Globus pallidus (tissue), 1 donor: Measurements from ENCODE around the gene KCNJ8.
"Not testable (repeated sequence)": the region's sequence is repeated elsewhere in the genome, so short reads cannot be mapped to it uniquely, and the experiment has no call there.

Experiments
- DNase-seq: peaks from one replicate; pipeline ENCODE4 v3.0.0-alpha.2; 2015; ENCODE audit warnings: low spot score

The KCNJ8 gene

DNA sequence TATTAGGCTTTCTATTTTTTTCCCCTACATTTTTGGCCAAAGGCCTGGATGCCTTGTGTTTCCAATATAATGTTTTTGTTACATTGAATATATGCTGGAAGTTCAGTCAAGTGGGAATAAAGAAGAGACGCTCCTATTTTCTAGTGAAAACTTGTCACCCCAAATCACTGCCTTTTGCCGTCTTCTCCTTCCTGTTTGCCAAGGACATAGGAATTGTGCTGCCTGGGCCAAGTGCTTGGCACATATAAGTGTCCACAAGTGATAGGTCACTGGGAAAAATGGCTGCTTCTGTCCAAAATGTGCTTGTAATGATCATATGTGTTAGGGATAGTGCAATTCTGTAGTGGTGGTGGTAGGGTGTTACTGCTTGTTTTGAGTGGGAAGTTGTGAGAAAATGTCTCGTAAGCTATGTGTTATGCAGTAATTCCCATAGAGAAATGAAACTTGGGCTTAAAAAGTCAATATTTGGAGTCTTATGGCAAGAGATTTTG, 11.6 kb upstream of the KCNJ8 start:
- no peak for DNase-seq

DNA sequence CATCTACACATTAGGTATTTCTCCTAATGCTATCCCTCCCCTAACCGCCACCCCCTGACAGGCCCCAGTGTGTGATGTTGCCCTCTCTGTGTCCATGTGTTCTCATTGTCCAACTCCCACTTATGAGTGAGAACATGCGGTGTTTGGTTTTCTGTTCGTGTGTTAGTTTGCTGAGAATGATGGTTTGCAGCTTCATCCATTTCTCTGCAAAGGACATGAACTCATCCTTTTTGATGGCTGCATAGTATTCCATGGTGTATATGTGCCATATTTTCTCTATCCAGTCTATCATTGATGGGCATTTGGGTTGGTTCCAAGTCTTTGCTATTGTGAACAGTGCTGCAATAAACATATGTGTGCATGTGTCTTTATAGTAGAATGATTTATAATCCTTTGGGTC, 8.2 kb upstream of the KCNJ8 start:
- DNase-seq: not testable (repeated sequence)

- DNase-seq: no peak
Measured at GRCh38 chr12:21780786-21781185, 6.3 kb upstream of the KCNJ8 start.

GRCh38 chr12:21776175-21776574, 1.7 kb upstream of the KCNJ8 start:
- no peak for DNase-seq

DNA sequence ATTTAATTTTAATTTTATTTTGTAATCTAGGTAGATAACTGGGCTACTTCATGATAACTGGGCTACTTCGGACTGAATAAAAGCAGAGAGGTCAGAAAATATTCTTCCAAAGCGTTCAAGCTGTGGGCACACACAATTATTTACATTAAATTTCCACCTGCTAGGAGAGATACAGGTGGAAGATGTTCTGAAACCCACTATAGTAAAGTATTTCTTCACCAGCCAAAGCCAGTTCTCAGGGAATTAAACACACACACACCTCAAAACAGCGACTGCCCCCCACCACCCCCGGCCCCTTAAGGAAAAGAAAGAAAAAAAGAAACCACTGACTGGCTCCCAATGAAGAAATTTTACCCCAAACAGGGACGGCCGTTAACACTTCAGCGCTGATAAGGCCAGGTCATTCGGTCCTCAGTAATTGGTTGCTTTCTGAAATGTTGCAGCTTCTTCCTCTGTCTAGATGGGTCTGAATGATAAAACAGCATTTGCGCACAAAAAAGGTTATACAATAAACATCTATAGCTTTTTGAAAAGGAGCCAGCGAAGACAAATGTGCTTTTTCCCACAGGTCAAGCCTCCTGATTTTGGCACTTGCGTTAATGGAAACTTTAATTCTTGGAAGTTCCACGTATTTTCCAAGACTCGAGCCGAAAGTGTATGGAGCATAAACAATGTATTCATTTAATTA, 771 bp upstream of the KCNJ8 start:
- no peak for DNase-seq

- DNase-seq: no peak
Measured at GRCh38 chr12:21773806-21774205, 700 bp downstream of the KCNJ8 start.

DNA sequence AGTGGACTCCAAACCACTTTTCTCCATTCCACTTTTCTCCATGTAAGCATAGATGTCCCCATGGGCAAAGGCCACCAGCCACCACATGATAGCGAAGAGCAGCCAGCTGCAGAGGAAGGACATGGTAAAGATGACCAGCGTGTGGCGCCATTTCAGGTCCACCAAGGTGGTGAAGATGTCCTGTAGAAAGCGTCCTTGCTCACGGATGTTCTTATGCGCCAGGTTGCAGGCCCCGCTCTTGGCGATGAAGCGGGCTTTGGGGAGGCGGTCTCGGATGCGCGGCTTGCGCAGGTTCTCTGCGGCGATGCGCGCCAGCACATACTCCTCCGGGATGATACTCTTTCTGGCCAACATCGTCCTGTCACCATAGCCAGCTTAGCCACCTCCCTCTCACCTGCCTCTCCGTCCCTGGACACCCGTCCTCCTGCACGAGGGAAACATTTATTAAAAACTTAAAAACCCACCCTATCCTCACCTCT, 1.2 kb downstream of the KCNJ8 start:
- no peak for DNase-seq

DNA sequence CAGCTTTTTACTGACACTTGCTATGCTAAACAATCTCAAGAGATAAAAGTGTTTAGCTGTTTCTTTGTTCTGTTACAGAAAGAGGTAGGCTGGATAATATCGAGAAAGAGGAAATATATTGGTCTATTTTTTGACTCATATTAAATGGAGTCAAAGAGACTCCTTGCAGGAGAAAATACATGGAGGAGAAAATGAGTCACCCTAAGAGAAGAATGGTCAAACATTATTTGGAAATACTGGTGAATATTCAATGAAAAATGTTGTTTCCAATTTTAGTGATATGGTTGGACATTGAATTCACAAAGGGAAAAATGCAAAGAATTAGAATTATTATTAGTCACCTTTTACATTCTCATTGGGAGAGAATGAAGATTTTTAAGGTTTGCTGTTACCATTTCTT, 3.2 kb downstream of the KCNJ8 start:
- no peak for DNase-seq

DNA sequence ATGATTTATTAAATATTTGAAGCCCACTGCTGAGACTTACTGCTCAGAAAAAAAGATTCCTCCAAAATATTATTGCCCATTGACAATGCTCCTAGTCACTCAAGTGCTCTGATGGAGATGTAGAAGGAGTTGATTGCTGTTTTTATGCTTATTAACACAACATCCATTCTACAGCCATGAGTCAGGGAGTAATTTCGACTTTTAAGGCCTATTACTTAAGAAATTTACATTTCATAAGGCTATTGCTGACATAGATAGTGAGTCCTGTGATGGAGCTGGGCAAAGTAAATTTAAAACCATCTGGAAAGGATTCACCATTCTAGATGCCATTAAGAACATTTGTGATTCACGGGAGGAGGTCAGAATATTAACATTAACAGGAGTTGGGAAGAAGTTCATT, 5.2 kb downstream of the KCNJ8 start:
- DNase-seq: no peak

- DNase-seq: no peak
Measured at GRCh38 chr12:21766403-21766802, 8.1 kb downstream of the KCNJ8 start.

GRCh38 chr12:21764950-21765349, 9.6 kb downstream of the KCNJ8 start:
- DNase-seq: no peak

DNA sequence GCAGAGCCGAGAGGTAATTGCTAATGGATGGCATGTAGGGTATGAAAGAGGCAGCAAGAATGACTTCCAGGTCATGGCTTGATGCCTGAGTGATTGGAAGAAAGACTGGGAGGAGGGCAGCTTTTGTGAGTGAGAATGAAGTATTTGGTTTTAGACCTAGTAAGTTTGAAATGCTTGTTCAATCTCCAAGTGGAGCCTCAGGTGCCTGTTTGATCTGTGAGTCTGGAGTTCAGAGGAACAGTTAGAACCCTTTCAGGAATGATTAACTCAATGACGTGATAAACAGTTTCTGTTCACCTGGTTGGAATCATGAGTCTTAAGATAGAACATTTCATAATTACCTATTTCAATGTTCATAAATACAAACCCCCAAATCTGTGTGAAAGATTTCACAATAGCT, 10.4 kb downstream of the KCNJ8 start:
- no peak for DNase-seq

DNA sequence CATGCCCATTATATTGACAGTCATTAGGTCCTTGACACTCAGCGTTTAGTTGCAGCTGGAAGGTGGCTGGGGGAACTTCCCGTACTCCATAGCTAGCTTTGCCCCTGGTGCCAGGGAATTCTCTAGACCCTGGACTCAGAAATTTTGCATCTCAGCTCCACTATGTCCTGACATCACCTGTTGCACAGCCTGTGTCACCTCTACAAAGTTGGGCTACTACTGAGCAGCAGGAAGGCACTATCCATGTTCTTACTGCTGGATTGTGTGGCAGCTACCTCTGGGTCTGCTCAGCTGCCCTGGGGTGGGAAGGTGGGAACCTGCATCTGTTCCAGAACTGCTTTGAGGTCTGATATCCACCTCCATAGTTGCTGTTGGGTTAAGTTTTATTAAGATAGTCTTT, 11.0 kb downstream of the KCNJ8 start:
- DNase-seq: no peak

GRCh38 chr12:21759737-21760136, 14.8 kb downstream of the KCNJ8 start:
- DNase-seq: no peak

- DNase-seq: no peak
Measured at GRCh38 chr12:21757735-21758134, 16.8 kb downstream of the KCNJ8 start.

DNA sequence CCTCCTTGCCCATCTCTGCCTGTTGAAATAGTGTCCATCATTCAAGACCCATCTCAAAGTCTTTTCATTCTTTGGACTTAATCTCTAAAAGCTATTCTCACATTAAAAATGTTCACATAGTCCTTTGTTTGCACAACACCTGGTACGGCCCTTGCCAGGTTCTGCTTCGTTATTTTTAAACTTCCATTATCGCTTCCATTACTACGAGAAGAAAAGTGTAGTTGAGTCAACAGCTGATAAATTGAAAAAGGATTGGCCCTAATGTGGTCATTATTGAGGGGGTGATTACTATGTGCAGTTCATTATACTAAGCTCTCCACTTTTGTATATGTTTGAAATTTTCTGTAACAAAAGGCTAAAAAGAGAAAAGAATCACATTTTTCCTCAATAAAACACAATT, 17.8 kb downstream of the KCNJ8 start:
- DNase-seq: no peak

DNA sequence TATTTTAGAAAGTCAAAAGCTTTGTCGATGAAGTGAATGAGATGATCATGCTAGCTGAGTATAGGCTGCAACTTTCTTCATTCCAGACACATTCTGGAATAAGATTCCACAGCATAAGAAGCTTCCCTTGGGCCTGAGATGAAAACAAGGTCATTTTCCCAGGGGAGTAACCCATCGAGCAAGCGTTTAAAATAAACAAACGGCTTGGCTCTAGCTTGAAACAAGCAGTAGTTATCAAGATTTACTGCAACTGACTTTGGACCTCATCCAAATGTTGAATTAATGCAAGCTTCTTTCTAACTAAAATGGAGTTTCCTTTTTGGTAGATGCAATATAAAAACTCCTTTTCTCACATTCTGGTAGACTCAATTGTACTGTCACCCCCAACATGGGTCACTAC, 23.0 kb downstream of the KCNJ8 start:
- no peak for DNase-seq

DNA sequence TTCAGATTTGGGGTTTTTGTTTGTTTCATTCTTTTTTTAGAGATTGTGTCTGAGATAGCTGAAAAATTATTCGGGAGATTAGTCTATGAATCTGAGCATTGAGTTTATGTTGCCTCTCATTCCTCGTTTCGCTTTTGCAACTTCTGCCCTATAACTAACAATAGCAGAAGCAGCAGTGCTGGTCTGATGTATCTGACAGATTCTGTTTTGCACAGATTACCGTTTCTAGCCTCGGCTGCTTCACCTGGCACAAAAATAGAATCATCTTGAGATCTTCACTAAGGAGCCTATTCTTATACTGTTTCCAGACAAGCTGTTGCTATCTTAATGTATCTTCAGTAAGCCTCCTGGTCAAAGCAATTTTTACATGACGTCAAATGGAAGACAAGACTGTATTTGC, 29.2 kb downstream of the KCNJ8 start:
- DNase-seq: no peak

- DNase-seq: no peak
Measured at GRCh38 chr12:21731144-21731543, 43.4 kb downstream of the KCNJ8 start.

- no peak for DNase-seq
Measured at GRCh38 chr12:21725731-21726130, 48.8 kb downstream of the KCNJ8 start.

DNA sequence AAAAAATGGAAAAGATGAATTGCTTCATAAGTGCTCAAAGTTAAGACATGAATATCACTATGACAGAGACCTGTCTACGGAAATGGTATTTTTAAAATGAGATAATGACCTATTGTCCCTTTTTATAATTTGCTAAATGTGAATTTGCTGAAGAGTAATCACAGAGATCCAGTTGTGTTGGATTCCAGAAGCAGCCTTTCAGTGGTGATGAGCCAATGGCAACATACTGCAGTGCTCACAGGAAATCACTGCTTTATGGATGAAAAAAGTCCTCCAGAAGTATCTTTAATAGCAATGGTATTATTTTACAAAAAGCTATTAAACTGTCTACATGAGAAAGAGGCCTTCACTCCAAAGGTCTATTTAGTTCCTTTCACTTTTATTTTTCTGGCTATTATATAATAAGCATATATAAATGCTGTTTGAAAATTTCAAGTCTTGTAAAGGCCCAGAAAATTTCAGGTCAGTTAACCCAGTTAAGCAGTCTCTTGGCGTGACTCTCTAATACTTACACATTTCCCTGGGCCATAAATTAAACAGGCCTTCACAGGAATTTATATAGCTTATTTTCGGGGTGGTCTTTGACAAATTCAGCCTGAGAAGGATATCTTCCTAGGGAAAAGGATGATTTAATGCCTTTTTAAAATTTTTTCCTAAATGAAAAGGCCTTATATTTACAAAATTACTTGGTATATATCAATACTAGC, 55.4 kb downstream of the KCNJ8 start:
- DNase-seq: no peak

DNA sequence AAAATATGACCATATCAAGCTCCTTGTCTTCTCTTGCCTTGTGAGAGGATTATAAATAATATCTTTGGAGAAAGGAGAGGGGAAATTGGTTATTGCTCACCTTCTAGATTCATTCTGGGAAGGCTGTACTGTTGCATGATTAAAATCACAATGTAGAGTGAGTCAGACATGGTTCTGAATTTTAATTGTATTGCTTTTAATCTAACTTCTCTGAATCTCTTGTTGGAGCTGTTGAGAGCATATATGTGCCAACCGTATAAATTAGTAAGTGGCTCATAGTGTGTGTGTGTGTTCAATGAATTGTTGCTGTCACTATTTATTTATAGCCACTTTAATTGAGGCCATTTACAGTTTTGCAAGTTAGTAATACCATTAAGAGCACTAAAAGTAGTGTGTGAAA, 56.1 kb downstream of the KCNJ8 start:
- no peak for DNase-seq

DNA sequence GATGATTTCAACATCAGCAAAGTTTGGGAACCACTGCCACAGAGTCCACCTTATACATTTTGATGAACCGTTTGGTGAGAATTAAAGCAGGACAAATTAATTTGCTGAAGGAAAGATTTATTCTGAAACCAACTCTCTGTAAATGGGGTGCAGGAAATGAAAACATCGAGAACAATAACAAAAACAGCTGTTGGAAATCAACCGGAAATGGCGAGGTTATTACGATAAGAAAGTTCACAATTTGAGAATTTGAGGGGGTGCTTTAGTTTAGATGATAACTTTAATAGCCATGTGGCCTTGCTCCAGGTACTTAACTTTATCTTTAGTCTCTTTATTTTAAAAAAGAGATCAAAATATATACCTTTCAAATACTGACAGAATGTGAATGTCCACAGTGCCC, 56.7 kb downstream of the KCNJ8 start:
- no peak for DNase-seq

GRCh38 chr12:21715386-21715785, 59.1 kb downstream of the KCNJ8 start:
- DNase-seq: no peak
